Measurements from ENCODE around the gene NPR1.
"Not testable (repeated sequence)": the region's sequence is repeated elsewhere in the genome, so short reads cannot be mapped to it uniquely, and the experiment has no call there.

NPR1 gene

GRCh38 chr1:153678519-153679336 lies at the start of gene NPR1:
Gene NPR1 (plus strand): TSS chr1:153678688. CDS start chr1:153679109, 421 bp downstream.
- peak in 1 of 3 donors; percentile 52 for DNase-seq

GRCh38 chr1:153629343-153629665 lies 49.2 kb upstream of the NPR1 start:
- DNase-seq = no peak

GRCh38 chr1:153629971-153630370 lies 48.5 kb upstream of the NPR1 start:
- DNase-seq = no peak

- no peak for DNase-seq
Measured at GRCh38 chr1:153630384-153630783, 48.1 kb upstream of the NPR1 start.

GRCh38 chr1:153631047-153632022 lies 47.2 kb upstream of the NPR1 start:
- DNase-seq = no peak

- DNase-seq = no peak
Measured at GRCh38 chr1:153633161-153633753, 45.2 kb upstream of the NPR1 start.

- DNase-seq = peak; percentile 99 to 100 (median 100)
Measured at GRCh38 chr1:153633754-153634665, 44.5 kb upstream of the NPR1 start, which contains the start of gene CHTOP. Gene CHTOP (plus strand): TSS chr1:153634066. CDS start chr1:153636589, 2,523 bp downstream.

GRCh38 chr1:153635872-153636271 lies 42.6 kb upstream of the NPR1 start:
- no peak for DNase-seq

- DNase-seq = no peak
Measured at GRCh38 chr1:153636312-153636711, 42.2 kb upstream of the NPR1 start.

GRCh38 chr1:153638261-153638660 lies 40.2 kb upstream of the NPR1 start:
- no peak for DNase-seq

- DNase-seq = no peak
Measured at GRCh38 chr1:153639280-153639679, 39.2 kb upstream of the NPR1 start.

- DNase-seq = not testable (repeated sequence)
Measured at GRCh38 chr1:153640213-153640612, 38.3 kb upstream of the NPR1 start.

GRCh38 chr1:153640861-153641260 lies 37.6 kb upstream of the NPR1 start:
- no peak for DNase-seq

- DNase-seq = no peak
Measured at GRCh38 chr1:153642161-153642560, 36.3 kb upstream of the NPR1 start.

GRCh38 chr1:153643100-153643499 lies 35.4 kb upstream of the NPR1 start:
- no peak for DNase-seq

- no peak for DNase-seq
Measured at GRCh38 chr1:153643816-153644215, 34.7 kb upstream of the NPR1 start.

GRCh38 chr1:153646672-153647345 lies 31.7 kb upstream of the NPR1 start:
- DNase-seq = peak; percentile 80 to 88 (median 82)

GRCh38 chr1:153647346-153647714 lies 31.2 kb upstream of the NPR1 start:
- DNase-seq = no peak

GRCh38 chr1:153648000-153648643 lies 30.4 kb upstream of the NPR1 start:
- DNase-seq = no peak

GRCh38 chr1:153649137-153649862 lies 29.2 kb upstream of the NPR1 start:
- no peak for DNase-seq

Measured in suppressor macrophage treated with lipopolysaccharide for 1 hour (primary cell).